Measurements from ENCODE around the gene CRYGS.

- TF ChIP-seq POLR2AphosphoS5 (IDR thresholded peaks at IDR 0.05; ENCODE audit: borderline replicate concordance, low read depth, low read length) (no peak), EZH2 (IDR thresholded peaks at IDR 0.05) (no peak), FOXP2 (optimal IDR thresholded peaks at IDR 0.05; ENCODE audit: control extremely low read depth, extremely low read length, insufficient read depth) (no peak)
These were observed 30.8 kb downstream of the CRYGS start for GRCh38 chr3:186513386-186513785.
